GM12873 (cell line): Measurements from ENCODE around the gene TUBA3D.
"Not testable (repeated sequence)": the region's sequence is repeated elsewhere in the genome, so short reads cannot be mapped to it uniquely, and the experiment has no call there.

Experiments
- TF ChIP-seq, protein P1 (sequence below): IDR thresholded peaks from 2 replicates; pipeline ENCODE4 v1.5.1; 2012; ENCODE audit warnings: low read depth, mild to moderate bottlenecking, moderate library complexity, low read length, control low read depth; ENCODE audit not compliant: insufficient read depth; ENCODE audit errors: missing control alignments

TUBA3D gene

DNA sequence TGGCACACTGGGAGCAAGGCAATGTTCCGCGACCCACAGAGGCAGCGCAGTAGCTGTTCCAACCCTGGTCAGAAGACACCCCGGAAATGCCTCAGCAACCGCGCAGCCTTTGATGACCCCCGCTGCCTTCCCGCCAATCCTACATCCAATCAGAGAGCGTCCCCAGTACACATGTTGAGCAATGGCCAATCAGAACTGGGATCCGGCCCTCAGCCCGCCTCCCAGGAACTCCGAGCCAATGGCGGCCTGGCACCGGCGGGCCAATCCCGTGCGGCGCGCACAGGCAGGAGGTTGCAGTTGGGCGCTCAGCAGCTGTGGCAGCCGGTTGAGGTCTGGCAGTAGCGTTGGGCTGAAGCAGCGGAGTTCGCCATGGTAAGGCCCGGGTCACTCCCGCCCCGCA lies at the start of gene TUBA3D:
Gene TUBA3D, plus strand, starts transcription at position 289 of the 400 bp plus-strand sequence. Its CDS starts 81 bp downstream, at position 370.
- TF ChIP-seq, protein P1, sequence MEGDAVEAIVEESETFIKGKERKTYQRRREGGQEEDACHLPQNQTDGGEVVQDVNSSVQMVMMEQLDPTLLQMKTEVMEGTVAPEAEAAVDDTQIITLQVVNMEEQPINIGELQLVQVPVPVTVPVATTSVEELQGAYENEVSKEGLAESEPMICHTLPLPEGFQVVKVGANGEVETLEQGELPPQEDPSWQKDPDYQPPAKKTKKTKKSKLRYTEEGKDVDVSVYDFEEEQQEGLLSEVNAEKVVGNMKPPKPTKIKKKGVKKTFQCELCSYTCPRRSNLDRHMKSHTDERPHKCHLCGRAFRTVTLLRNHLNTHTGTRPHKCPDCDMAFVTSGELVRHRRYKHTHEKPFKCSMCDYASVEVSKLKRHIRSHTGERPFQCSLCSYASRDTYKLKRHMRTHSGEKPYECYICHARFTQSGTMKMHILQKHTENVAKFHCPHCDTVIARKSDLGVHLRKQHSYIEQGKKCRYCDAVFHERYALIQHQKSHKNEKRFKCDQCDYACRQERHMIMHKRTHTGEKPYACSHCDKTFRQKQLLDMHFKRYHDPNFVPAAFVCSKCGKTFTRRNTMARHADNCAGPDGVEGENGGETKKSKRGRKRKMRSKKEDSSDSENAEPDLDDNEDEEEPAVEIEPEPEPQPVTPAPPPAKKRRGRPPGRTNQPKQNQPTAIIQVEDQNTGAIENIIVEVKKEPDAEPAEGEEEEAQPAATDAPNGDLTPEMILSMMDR, result no peak

DNA sequence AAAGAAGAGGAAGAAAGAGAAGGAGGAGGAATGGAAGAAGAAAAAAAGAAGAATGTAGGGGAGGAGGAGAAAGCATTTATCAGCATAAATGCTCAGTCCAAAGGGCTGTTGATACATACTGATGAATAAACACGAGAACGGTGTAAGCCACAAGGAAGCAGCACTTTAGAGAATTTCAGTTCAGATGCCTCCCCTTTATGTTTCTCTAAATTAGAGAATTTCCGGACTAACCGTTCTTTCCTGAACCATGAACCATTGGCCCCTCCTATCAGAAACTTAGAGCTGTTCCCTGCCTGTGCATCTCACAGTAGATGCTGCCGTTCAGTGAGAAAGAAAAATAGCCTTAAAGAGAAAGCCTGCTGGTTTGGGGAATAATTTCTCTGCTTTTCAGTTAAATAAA lies 49.2 kb upstream of the TUBA3D start:
- TF ChIP-seq, protein P1, result no peak

DNA sequence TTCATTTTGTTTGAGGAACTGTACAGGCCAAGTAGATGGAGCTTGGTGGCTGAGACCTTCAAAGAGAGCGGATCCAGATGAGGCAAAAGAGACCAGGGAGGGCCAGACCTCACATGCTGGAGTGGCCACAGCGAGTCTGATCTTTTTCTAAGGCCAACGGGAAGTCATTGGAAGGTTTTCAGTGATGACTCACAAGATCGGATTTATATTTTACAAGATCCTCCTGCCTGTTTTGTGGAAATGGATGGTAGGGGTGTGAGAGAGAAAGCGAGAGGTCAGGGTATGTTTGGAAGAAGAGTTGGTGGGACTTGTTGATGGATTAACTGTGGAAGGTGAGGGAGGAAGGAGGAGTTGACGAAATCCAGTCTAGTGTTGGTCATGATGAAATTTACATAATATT lies 44.6 kb upstream of the TUBA3D start:
- TF ChIP-seq, protein P1, result no peak

DNA sequence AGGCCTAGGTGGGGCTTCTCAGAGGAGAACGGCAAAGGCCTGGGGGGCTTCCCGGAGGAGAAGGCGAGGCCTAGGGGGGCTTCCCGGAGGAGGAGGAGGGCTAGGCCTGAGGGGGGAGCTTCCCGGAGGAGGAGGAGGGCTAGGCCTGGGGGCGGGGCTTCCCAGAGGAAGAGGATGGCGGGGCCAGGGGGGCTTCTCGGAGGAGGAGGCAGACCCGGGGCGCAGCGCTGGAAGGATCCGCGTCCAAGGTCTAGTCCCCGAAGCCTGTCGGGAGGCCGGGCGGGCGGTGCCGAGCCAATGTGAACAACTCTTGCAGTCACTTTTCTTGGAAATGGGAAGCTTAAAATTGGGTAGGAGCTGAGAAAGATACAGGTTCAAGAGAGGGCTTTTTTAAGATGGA lies 30.0 kb upstream of the TUBA3D start:
- TF ChIP-seq, protein P1, result no peak

DNA sequence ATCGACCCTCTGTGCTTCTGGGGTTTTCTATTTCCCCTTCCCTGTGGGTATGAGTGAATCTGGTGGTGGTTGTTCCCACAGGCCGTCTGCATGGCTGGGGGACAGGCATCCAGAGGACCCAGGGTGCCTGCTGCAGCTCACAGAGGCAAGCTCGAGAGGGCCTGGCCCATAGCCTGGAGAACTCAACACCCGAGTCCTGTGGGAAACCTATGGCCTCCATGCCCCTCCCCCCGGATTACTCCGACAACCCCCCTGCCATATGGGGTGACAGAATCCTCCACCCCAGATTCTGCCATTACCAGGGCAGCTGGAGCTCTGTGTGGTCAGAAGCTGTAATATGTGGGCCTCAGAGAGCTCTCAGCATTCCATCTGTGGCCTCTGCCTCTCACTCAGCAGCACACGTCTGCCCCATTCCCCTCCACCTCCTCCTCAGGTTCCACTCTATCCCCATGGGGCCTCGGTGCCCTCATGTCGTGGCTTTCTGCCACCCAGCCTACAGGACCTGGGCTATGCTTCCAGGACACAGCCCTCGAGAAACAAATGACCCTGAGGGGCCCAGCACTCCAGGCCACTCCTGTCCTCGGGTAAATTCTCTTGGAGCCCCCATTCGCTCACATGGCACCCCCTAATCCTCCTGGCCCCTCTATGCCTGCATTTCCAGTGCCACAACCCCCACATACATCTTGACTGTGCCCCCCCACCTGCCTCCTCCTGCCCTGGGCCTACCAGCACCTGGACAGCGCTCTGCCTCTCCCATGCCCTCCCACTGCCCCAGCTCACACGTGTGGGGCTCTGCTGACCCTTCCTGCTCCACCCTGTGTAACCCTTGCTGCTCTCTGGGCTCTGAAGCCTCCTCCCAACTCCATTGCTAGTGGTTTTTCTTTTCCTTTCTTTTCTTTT lies 12.6 kb downstream of the TUBA3D start:
- TF ChIP-seq, protein P1, result no peak

DNA sequence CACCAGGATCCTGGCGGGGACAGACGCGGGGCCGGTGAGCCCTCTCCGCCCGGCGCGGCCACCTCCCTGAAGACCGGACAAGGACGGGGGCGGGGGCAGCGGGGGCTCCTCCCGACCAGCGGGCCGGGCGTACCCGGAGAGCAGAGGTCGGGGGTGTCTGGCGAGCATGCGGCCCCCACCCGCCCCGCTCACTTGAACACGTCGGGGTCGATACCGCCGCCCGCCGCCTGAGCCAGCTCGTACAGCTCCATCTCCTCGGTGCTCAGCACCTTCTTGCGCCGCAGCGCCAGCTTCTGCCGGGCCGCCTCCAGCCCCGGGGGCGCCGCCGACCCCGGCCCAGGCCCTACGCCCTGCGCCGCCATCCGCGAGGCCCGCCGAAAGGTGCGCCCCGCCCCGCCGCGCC lies 16.1 kb downstream of the TUBA3D start, which contains the start of gene MZT2A:
Gene MZT2A, minus strand, starts transcription at position 383 of the 403 bp plus-strand sequence. Its CDS starts 21 bp downstream, at position 362.
- TF ChIP-seq, protein P1, result not testable (repeated sequence)

DNA sequence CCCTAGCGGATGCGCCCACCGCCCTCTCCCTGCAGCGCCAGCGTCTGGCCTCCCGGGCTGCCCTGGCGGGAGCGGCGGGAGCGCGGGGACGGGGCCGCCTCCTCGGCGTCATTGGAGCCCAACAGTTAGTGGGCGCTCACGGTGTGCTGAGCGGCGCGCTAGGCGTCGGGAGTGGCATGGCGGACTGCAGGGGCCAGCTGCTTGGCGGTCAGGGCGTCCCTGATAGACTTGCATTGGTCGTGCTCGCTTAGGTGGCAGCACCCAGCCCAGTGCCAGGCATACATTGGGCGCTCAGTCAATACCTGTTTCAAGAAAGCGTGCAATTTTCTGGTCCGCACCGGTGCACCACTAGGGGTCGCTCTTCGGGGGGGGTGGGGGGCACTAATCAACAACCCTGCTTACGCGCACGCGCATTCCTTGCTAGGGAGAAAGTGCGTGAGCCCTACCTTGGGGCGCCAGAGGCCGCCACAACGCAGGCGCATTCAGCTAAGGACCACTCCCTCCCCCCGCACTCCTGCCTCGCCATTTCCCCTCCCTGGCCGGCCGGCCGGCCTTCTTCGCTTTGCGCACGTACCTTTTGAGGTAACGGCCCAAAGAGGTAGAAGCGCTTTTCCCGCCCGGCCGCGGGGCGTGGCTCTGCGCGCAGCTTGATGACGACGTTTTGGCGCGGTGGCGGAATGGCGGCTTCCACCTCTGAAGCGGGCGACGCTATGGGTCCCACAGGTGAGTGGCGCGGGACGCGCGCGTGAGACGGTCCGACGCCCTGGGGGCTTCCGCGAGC lies 16.7 kb downstream of the TUBA3D start:
- TF ChIP-seq, protein P1, result peak; percentile 70
